ENCODE data around the gene TBX10. TPM values are rescaled to one million over a fixed set of nuclear protein-coding genes. Genes with fewer than 3 reads are reported as not detected.

The TBX10 gene
- total and polyA plus RNA-seq, 2 of the 8 experiments (the other 6 are each of a cell fraction or from before 2014, with no cell fraction given), result 0.09 TPM; not detected in 1

DNA sequence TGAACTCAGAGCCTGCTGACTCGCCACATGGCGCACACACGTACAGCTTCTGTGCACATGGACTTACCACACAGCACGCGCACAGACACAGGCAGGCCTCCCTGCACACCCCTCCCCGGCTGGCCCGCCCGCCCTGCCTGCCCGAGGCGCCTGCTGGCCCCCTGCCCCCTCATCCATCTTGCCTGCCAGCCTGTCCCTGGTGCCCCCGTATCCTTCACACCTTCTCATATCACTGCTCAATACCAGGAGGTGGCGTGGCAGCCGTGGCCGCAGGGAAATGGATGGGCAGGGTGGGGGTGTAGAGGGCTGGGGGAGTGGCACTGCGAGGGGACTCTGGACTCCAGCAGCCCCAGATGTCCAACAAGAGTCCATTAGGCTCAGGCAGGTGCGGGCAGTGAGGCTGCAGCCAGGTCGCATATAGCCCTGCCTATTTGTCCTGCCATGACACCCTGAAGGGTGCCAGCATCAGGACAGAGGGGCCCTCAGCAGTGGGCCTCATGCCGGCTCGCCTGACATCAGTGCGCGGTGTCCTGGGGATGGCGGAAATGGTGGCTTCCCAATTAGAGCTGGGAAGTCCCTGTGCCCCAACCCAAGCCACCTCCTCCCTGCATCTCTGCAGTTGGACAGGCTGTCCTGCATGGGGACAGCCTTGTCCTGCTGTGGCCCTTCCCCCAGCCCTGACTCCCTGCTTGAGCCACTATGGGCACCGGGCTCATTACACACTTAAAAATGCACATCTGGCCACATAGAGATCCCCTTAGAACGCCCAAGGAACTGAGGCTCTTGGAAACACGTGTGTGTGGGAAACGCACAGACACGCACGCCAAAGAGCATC lies 2.0 kb upstream of the TBX10 start (continued):
- no peak for TF ChIP-seq GABPA (IDR thresholded peaks at IDR 0.05; ENCODE audit: borderline replicate concordance, insufficient read depth, low read length)
